ENCODE results near the gene TMEM50A. TPM values are rescaled to one million over a fixed set of nuclear protein-coding genes. Genes with fewer than 3 reads are reported as not detected.
"Not testable (repeated sequence)": the region's sequence is repeated elsewhere in the genome, so short reads cannot be mapped to it uniquely, and the experiment has no call there.

TMEM50A gene
- 94.2 and 95.9 TPM in 2 replicates for total RNA-seq (2021)
- long read RNA-seq, transcript TMEM50A-203 (6 exons, 1,102 nt): minor isoform, 6 of 365 reads
- long read RNA-seq, transcript TMEM50A-201 (7 exons, 2,683 nt): major isoform, 310 of 365 reads
- long read RNA-seq, transcript TMEM50A-206 (6 exons, 776 nt): minor isoform, 25 of 365 reads
- long read RNA-seq, partial matches to known transcripts: 8 of 365 reads
- long read RNA-seq, other reads (novel, unspliced or antisense): 16 of 365 reads

GRCh38 chr1:25338188-25338981 is at the start of gene TMEM50A:
Gene TMEM50A, plus strand, starts transcription at chr1:25338334. Its CDS starts 2,153 bp downstream, at chr1:25340487.
- H3K27ac Mint-ChIP-seq: peak within 1 kb of the TSS; percentile 93 to 95 (median 94); a peak in 6 of 7 replicates
- H2BK15ac ChIP-seq (ENCODE audit: low read depth, low read length): no peak within 1 kb of the TSS
- no peaks in the 10 kb centered on the region for H3K27me3 ChIP-seq (ENCODE audit: insufficient read depth, low read length)
- H3K9ac ChIP-seq (ENCODE audit: extremely low read depth, insufficient read length, low read length): peak within 1 kb of the TSS; percentile 75
- H2BK20ac ChIP-seq (ENCODE audit: low read depth, low read length, poor library complexity, severe bottlenecking): no peak within 1 kb of the TSS
- no peaks in the 10 kb centered on the region for H3K27me3 Mint-ChIP-seq (ENCODE audit: low read depth)
- no peak within 1 kb of the TSS for H2BK120ac ChIP-seq (ENCODE audit: low read depth, low read length, poor library complexity, severe bottlenecking)
- no peaks in the 10 kb centered on the region for H3K9me3 Mint-ChIP-seq
- peak within 1 kb of the TSS; percentile 85 for H3K4me2 ChIP-seq (ENCODE audit: insufficient read depth, insufficient read length, low read length)
- H3K4me1 ChIP-seq (ENCODE audit: insufficient read depth, low read length): no peaks in the 10 kb centered on the region
- H2AK5ac ChIP-seq (ENCODE audit: insufficient read length, low read length): no peak within 1 kb of the TSS
- no peak within 1 kb of the TSS for H4K8ac ChIP-seq (replicated peaks; ENCODE audit: insufficient read length, low read depth, low read length)
- H4K91ac ChIP-seq (ENCODE audit: insufficient read length, low read depth, low read length): no peak within 1 kb of the TSS
- no peaks in the 10 kb centered on the region for H4K20me1 ChIP-seq (ENCODE audit: control insufficient read depth, insufficient read depth, insufficient read length)
- H3K14ac ChIP-seq (ENCODE audit: insufficient read depth, low read length): peak within 1 kb of the TSS; percentile 86
- no peaks in the 10 kb centered on the region for H3K9me3 ChIP-seq (ENCODE audit: control insufficient read depth, low read depth, low read length)
- no peaks in the 10 kb centered on the region for H3K23me2 ChIP-seq (ENCODE audit: insufficient read length, low read depth, low read length, poor library complexity, severe bottlenecking)
- H3K36me3 Mint-ChIP-seq (ENCODE audit: insufficient read depth in 1 of 3, low read depth in 3 of 3): peaks cover 0 to 22% (median 7%) of the 10 kb centered on the region in 3 experiments; a peak in 5 of 7 replicates
- H3T11ph ChIP-seq (ENCODE audit: low read length): no peak within 1 kb of the TSS
- no peak within 1 kb of the TSS for H4K5ac ChIP-seq (ENCODE audit: insufficient read length, low read depth, low read length)
- DNase-seq: peak; percentile 92
- H2AFZ ChIP-seq (ENCODE audit: low read length): no peak within 1 kb of the TSS
- H3K27ac ChIP-seq (ENCODE audit: insufficient read length, low read depth, low read length): no peak within 1 kb of the TSS
- no peak within 1 kb of the TSS for H2BK5ac ChIP-seq (ENCODE audit: insufficient read length, low read length)
- no peak within 1 kb of the TSS for H3K4ac ChIP-seq (ENCODE audit: low read depth, low read length)
- H3K79me1 ChIP-seq (ENCODE audit: insufficient read depth, low read depth, low read length, poor library complexity, severe bottlenecking): peaks cover 4% of the 10 kb centered on the region
- no CpG with 5 or more reads among the region's 75 CpGs for WGBS (ENCODE audit: extremely low coverage, insufficient read length, low lambda C conversion rate)
- no peak within 1 kb of the TSS for H3K56ac ChIP-seq (ENCODE audit: insufficient read length, low read depth, low read length)
- no peak within 1 kb of the TSS for H2BK12ac ChIP-seq (ENCODE audit: insufficient read length, low read depth, low read length)
- H3K23ac ChIP-seq (ENCODE audit: insufficient read length, low read depth, low read length): no peak within 1 kb of the TSS
- H3K4me3 Mint-ChIP-seq: peak within 1 kb of the TSS; percentile 86 to 92
- peak within 1 kb of the TSS; percentile 71 for H3K18ac ChIP-seq (ENCODE audit: insufficient read length, low read depth, low read length)
- TF ChIP-seq CTCF (conservative IDR thresholded peaks at IDR 0.05): no peak
- peaks cover 7% of the 10 kb centered on the region; the same call in 1 of the 2 replicates for H3K79me2 ChIP-seq (ENCODE audit: insufficient read depth, low read length)
- peaks cover 10 to 28% of the 10 kb centered on the region in 2 experiments for H3K4me1 Mint-ChIP-seq

GRCh38 chr1:25288573-25289101 is 49.5 kb upstream of the TMEM50A start:
- H3K27ac Mint-ChIP-seq; H3K4me1 Mint-ChIP-seq; H3K23ac ChIP-seq (ENCODE audit: insufficient read length, low read depth, low read length); H4K5ac ChIP-seq (ENCODE audit: insufficient read length, low read depth, low read length); H3K27me3 Mint-ChIP-seq (ENCODE audit: low read depth); H3K14ac ChIP-seq (ENCODE audit: insufficient read depth, low read length); H2BK5ac ChIP-seq (ENCODE audit: insufficient read length, low read length); H3K18ac ChIP-seq (ENCODE audit: insufficient read length, low read depth, low read length); H2BK120ac ChIP-seq (ENCODE audit: low read depth, low read length, poor library complexity, severe bottlenecking); H4K91ac ChIP-seq (ENCODE audit: insufficient read length, low read depth, low read length); H3K79me1 ChIP-seq (ENCODE audit: insufficient read depth, low read depth, low read length, poor library complexity, severe bottlenecking); H3T11ph ChIP-seq (ENCODE audit: low read length); H3K4me3 Mint-ChIP-seq; H3K56ac ChIP-seq (ENCODE audit: insufficient read length, low read depth, low read length); H2AFZ ChIP-seq (ENCODE audit: low read length); H3K79me2 ChIP-seq (ENCODE audit: insufficient read depth, low read length); H2AK5ac ChIP-seq (ENCODE audit: insufficient read length, low read length); H4K20me1 ChIP-seq (ENCODE audit: control insufficient read depth, insufficient read depth, insufficient read length); H3K36me3 Mint-ChIP-seq (ENCODE audit: insufficient read depth in 1 of 3, low read depth in 3 of 3); H3K4me2 ChIP-seq (ENCODE audit: insufficient read depth, insufficient read length, low read length); H2BK20ac ChIP-seq (ENCODE audit: low read depth, low read length, poor library complexity, severe bottlenecking); H4K8ac ChIP-seq (replicated peaks; ENCODE audit: insufficient read length, low read depth, low read length); H2BK15ac ChIP-seq (ENCODE audit: low read depth, low read length); H3K23me2 ChIP-seq (ENCODE audit: insufficient read length, low read depth, low read length, poor library complexity, severe bottlenecking); H3K4ac ChIP-seq (ENCODE audit: low read depth, low read length); H3K9me3 ChIP-seq (ENCODE audit: control insufficient read depth, low read depth, low read length); H3K9ac ChIP-seq (ENCODE audit: extremely low read depth, insufficient read length, low read length); H3K27me3 ChIP-seq (ENCODE audit: insufficient read depth, low read length); H2BK12ac ChIP-seq (ENCODE audit: insufficient read length, low read depth, low read length); H3K9me3 Mint-ChIP-seq; H3K27ac ChIP-seq (ENCODE audit: insufficient read length, low read depth, low read length); H3K4me1 ChIP-seq (ENCODE audit: insufficient read depth, low read length); DNase-seq: not testable (repeated sequence)
- WGBS (ENCODE audit: extremely low coverage, insufficient read length, low lambda C conversion rate): no CpG with 5 or more reads among the region's 8 CpGs
